Measurements from ENCODE around the gene XPO6. TPM values are rescaled to one million over a fixed set of nuclear protein-coding genes. Genes with fewer than 3 reads are reported as not detected.

The XPO6 gene
- total RNA-seq, 1 donor from 2014 or later = 71.6 TPM

DNA sequence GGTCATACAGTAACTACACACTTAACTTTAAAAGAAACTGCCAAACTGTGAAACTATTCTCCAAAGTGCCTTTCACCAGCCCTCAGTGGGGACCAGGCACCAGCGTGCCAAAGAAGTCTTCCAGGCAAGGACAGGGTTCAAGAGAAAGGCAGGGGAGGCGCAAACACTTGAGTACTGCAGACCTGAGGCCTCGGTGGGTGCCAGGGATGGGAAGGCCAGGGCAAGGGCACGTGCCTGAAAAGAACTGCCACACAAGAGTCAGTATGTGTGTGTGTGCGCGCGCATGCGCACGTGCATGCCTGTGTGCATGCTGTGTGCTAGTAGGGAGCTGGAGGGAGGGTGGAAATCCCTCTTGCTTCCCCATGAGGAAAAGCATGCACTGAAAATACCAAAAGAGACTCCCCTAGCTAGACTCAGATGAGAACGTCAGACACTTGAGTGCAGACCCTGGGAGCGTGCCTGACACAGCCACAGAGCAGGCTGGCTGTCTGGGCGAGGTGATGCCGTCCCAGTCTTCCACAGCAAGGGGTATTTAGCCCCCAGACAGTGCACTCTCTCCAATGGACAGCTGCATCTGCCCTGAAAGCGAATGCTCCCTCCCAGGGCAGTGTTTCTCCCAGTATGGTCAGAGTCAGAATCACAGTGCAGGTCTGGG is 108.1 kb downstream of the XPO6 start:
- Histone ChIP-seq H3K27me3 (no peaks in the 10 kb centered on the region), H3K4me3 (no peak overlapping the region), H3F3A (ENCODE audit: low read depth) (no peaks in the 10 kb centered on the region), H3K4me2 (no peak overlapping the region), H3K36me3 (no peaks in the 10 kb centered on the region), H3K27ac (no peak overlapping the region), H2AFZ (replicated peaks) (no peak overlapping the region), H3K9me3 (ENCODE audit: low read depth) (no peaks in the 10 kb centered on the region), H3K4me1 (no peaks in the 10 kb centered on the region), H3K79me2 (ENCODE audit: low read depth) (no peaks in the 10 kb centered on the region), H4K20me1 (ENCODE audit: low read depth) (peaks cover 2% of the 10 kb centered on the region), H3K9ac (no peak overlapping the region)
- TF ChIP-seq, protein P1, sequence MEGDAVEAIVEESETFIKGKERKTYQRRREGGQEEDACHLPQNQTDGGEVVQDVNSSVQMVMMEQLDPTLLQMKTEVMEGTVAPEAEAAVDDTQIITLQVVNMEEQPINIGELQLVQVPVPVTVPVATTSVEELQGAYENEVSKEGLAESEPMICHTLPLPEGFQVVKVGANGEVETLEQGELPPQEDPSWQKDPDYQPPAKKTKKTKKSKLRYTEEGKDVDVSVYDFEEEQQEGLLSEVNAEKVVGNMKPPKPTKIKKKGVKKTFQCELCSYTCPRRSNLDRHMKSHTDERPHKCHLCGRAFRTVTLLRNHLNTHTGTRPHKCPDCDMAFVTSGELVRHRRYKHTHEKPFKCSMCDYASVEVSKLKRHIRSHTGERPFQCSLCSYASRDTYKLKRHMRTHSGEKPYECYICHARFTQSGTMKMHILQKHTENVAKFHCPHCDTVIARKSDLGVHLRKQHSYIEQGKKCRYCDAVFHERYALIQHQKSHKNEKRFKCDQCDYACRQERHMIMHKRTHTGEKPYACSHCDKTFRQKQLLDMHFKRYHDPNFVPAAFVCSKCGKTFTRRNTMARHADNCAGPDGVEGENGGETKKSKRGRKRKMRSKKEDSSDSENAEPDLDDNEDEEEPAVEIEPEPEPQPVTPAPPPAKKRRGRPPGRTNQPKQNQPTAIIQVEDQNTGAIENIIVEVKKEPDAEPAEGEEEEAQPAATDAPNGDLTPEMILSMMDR (IDR thresholded peaks at IDR 0.05) = no peak
- TF ChIP-seq EZH2phosphoT487 (IDR thresholded peaks at IDR 0.05) (no peak), EZH2 (IDR thresholded peaks at IDR 0.05) (no peak)
- Mint-ChIP-seq H3K4me3 (no peak overlapping the region), H3K27ac (no peak overlapping the region), H3K36me3 (peaks cover 38% of the 10 kb centered on the region), H3K27me3 (ENCODE audit: insufficient read depth, low read depth) (no peaks in the 10 kb centered on the region), H3K9me3 (no peaks in the 10 kb centered on the region), H3K4me1 (peaks cover 10% of the 10 kb centered on the region)
- no peak for DNase-seq (ENCODE audit: low spot score)

DNA sequence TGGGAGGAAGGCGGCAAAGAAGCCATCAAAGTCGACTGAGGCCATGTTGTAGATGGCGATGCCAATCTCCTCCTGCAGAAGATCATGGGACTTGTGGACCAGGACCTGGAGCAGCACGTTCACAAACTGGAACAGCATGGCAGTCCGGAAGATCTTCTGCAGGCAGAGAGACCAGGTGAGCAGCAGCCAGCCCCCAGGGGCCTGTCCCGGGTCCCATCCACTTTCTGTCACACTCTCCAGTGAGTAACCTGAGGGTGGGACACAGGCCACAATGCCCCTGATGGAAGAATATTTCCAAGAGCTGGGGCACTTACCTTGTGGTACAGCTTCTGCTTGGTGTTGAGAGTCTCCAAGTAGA is 110.3 kb downstream of the XPO6 start:
- Histone ChIP-seq H4K20me1 (ENCODE audit: low read depth) (no peaks in the 10 kb centered on the region), H3K27me3 (no peaks in the 10 kb centered on the region)
- peaks cover 35% of the 10 kb centered on the region for H3K36me3 Mint-ChIP-seq

DNA sequence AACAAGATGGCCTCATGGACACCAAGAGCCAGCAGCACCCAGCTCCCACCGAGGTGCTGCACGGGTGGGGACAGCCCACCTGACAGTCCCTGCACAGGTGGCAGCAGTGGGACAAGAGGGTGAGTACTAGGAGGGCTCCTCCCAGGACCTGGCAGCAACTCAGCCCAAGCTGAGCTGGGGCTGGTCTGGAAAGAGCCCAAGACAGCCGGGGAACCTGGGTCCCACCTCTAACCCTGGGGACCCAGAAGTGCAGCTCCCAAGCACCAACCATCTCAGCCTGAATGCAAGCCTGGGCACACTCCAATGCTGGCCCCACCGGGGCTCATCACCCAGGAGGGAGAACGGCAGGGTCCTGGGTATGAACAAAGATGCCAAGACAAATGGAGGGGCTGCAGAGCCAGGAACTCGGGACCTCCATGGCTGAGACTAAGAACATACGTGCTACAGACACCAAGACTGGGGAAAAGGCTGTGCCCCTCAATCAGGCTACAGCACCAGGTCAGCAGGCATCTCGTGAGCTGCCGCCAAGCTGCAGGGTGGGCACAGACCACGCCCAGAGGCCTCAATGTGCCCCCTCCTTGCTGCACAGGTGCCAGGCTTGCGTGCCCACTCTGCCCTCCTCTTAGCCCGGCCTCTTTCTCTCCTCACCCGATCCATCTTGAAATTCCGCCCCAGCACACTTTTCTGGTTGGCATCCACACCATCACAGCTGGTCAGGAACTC is 110.8 kb downstream of the XPO6 start:
- Histone ChIP-seq H4K20me1 (ENCODE audit: low read depth) (no peaks in the 10 kb centered on the region), H3K9me3 (ENCODE audit: low read depth) (no peaks in the 10 kb centered on the region), H3F3A (ENCODE audit: low read depth) (no peaks in the 10 kb centered on the region), H3K27me3 (no peaks in the 10 kb centered on the region), H3K9ac (no peak overlapping the region), H3K4me1 (no peaks in the 10 kb centered on the region), H3K27ac (no peak overlapping the region), H3K4me2 (no peak overlapping the region), H3K4me3 (no peak overlapping the region), H2AFZ (replicated peaks) (no peak overlapping the region), H3K36me3 (no peaks in the 10 kb centered on the region), H3K79me2 (ENCODE audit: low read depth) (no peaks in the 10 kb centered on the region)
- no peaks in the 10 kb centered on the region for H3K27me3 Mint-ChIP-seq (ENCODE audit: insufficient read depth, low read depth)
- H3K4me1 Mint-ChIP-seq = no peaks in the 10 kb centered on the region
- peaks cover 34% of the 10 kb centered on the region for H3K36me3 Mint-ChIP-seq
- DNase-seq (ENCODE audit: low spot score) = no peak
- TF ChIP-seq, protein P1 (IDR thresholded peaks at IDR 0.05) = no peak
- TF ChIP-seq EZH2 (IDR thresholded peaks at IDR 0.05) (no peak), EZH2phosphoT487 (IDR thresholded peaks at IDR 0.05) (no peak)
- H3K9me3 Mint-ChIP-seq = no peaks in the 10 kb centered on the region
- H3K4me3 Mint-ChIP-seq = no peak overlapping the region
- no peak overlapping the region for H3K27ac Mint-ChIP-seq

More for the DNA sequence above, 110.3 kb downstream of the XPO6 start:
- no peak overlapping the region for H3K27ac ChIP-seq
- no peak overlapping the region for H3K4me2 ChIP-seq
- DNase-seq (ENCODE audit: low spot score) = no peak
- Mint-ChIP-seq H3K4me1 (no peaks in the 10 kb centered on the region), H3K27ac (no peak overlapping the region), H3K27me3 (ENCODE audit: insufficient read depth, low read depth) (no peaks in the 10 kb centered on the region), H3K4me3 (no peak overlapping the region), H3K9me3 (no peaks in the 10 kb centered on the region)
- H3K4me1 ChIP-seq = no peaks in the 10 kb centered on the region
- no peaks in the 10 kb centered on the region for H3K36me3 ChIP-seq
- H3K9ac ChIP-seq = no peak overlapping the region
- no peaks in the 10 kb centered on the region for H3K9me3 ChIP-seq (ENCODE audit: low read depth)
- TF ChIP-seq EZH2 (IDR thresholded peaks at IDR 0.05) (no peak), EZH2phosphoT487 (IDR thresholded peaks at IDR 0.05) (no peak)
- TF ChIP-seq, protein P1 (IDR thresholded peaks at IDR 0.05) = no peak
- no peak overlapping the region for H3K4me3 ChIP-seq
- no peaks in the 10 kb centered on the region for H3F3A ChIP-seq (ENCODE audit: low read depth)
- no peak overlapping the region for H2AFZ ChIP-seq (replicated peaks)
- H3K79me2 ChIP-seq (ENCODE audit: low read depth) = no peaks in the 10 kb centered on the region
